Stimulated activated CD8-positive, alpha-beta memory T cell treated with anti-CD3 and anti-CD28 coated beads, Interleukin-4, amount 100 ng/mL, for 4 hours (primary cell): Measurements from ENCODE around the gene CARD8.
"Not testable (repeated sequence)": the region's sequence is repeated elsewhere in the genome, so short reads cannot be mapped to it uniquely, and the experiment has no call there.

Experiments used
- DNase-seq, 2 donors: peaks; one replicate each; pipeline ENCODE4 v3.0.0-alpha.2; 2020; ENCODE audit warnings: low read depth in 2 of 2, low spot score in 1 of 2

The CARD8 gene, protein sequence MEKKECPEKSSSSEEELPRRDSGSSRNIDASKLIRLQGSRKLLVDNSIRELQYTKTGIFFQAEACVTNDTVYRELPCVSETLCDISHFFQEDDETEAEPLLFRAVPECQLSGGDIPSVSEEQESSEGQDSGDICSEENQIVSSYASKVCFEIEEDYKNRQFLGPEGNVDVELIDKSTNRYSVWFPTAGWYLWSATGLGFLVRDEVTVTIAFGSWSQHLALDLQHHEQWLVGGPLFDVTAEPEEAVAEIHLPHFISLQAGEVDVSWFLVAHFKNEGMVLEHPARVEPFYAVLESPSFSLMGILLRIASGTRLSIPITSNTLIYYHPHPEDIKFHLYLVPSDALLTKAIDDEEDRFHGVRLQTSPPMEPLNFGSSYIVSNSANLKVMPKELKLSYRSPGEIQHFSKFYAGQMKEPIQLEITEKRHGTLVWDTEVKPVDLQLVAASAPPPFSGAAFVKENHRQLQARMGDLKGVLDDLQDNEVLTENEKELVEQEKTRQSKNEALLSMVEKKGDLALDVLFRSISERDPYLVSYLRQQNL

DNA sequence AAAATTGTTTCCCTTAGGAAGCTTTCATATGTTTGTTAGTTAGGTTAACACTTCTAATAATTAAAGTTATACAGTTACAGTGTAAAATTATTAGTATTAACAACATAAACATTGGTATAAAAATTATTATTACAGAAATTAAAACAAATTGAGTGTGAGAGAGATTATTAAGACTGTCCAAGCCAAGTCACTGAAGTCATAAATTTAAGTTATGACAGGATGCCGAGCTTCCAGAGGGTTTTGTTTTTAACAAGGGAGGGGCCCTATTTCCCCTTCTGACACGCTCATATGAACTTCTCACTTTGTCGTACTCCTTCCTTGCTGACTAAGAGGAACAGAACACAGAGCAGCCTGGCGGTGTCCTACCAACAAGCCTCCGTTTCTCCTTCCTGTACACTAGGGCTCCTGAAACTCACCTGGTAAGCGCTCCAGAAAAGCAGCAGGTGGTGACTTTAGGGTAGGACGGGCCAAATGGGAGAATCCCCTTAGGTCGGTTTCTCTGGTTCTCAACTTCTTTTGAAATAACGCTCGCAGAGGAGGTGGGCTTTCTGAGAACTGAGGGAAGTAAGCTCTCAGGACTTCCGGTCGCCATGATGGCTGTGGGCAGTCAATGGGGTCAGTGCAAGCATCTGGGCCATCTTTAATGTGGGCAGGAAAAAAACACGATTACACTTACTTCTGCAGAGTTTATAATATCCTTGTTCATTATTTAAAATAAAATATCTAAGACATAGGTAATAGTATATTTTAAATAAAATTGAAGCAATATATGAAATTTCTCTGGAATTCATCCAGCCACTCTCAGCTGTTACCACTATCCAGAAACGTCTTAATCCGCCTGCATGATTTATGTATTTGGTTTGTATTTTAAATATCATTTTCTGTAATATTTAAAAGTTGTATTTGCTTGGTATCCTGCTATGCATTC is at the start of gene CARD8:
TSS of gene CARD8 (minus strand) at position 537 of the 928 bp plus-strand sequence. CDS start 14,892 bp downstream, outside the sequence.
- peak; percentile 47 to 58 for DNase-seq

DNA sequence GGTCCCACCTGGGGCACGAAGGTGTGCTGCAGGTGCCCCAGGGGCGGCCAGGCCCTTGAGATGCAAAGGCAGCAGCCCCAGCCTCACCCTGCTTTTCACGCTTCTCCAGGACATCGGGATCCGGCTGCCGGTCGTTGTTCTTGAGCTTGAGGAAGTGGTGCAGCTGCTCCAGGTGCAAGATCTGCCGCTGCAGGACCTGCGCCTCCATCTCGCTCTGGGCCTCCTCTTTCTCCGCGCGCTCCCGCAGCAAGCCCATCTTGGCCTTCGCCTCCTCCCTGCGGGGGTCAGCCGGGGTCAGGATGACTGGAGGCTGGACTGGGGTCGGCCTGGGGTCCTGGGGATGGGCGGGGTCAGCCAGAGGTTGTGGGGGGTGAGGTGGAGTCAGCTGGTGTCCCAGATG is 48.2 kb upstream of the CARD8 start:
- DNase-seq = no peak

DNA sequence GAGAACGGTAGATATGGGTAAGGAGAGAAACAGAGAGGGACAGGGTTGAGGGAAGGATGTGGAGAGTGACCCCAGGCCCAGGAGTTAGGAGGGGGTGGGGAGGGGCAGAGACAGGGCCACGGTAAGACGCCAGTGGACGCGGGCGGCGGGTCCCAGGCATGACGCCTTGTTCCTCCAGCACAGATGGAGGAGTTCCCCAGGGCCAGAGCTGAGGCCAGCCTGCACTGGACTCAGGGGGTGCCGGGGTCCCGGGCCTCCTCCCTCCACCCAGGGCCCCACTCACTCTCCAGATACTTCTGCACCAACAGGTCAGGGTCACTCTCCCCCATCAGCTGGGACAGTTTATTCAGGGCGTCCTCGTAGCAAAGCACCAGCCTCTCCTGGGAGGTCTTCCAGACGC is 47.7 kb upstream of the CARD8 start:
- DNase-seq = no peak

DNA sequence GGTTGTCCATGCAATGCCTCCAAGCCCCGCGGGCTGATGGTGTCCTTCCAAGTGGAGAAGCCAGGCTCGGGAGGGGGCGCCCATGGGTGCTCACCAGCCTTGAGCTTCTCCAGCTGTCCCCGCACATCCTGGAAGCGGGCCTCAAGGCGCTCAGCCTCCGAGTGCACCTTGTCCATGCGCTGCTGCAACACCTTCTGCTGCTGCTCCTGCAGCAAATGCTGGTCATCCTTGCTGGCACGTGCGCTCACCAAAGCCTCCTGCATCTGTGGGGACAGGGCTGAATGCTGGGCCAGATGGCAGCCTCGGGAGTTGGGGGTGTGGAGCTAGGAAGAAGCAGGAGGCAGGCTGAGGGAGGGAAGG is 46.9 kb upstream of the CARD8 start:
- DNase-seq = no peak

DNA sequence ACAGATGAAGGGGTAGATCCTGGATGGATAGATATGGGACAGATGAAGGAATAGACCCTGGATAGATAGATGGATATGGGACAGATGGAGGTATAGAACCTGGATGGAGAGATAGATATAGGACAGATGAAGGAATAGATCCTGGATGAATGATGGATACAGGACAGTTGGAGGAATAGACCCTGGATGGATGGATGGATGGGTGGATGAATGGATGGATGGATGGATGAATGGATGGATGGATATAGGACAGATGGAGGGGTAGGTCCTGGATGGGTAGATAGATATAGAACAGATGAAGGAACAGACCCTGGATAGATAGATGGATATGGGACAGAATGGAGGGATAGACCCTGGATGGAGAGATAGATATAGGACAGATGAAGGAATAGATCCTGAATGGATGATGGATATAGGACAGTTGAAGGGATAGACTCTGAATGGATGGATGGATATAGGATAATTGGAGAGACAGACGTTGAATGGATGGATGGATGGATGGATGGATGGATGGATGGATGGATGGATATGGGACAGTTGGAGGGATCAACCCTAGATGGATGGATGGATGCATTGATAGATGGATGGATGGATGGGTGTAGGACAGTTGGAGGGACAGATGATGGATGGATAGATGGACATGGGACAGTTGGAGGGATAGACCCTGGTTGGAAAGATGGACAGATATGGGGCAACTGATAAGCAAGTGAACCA is 46.3 kb upstream of the CARD8 start:
- DNase-seq = no peak

DNA sequence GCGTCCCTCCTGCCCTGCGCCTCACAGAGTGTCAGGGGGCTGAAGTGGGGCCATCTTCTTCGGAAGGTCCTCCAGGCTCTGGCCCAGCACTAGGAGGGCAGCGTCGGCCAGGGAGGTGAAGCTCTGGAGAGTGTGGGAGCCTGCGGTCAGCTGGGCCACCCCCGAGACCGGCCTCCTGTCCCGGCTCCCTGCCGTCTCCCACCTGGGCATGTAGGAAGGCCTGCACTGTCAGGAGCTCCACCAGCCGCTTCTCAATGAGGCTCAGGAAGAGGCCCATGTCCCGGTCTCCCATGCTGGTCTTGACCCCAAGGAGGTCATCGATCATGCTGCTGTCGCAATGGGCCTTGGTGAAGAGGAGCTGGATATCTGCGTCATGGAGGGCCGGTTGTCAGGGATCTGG is 42.3 kb upstream of the CARD8 start:
- no peak for DNase-seq

DNA sequence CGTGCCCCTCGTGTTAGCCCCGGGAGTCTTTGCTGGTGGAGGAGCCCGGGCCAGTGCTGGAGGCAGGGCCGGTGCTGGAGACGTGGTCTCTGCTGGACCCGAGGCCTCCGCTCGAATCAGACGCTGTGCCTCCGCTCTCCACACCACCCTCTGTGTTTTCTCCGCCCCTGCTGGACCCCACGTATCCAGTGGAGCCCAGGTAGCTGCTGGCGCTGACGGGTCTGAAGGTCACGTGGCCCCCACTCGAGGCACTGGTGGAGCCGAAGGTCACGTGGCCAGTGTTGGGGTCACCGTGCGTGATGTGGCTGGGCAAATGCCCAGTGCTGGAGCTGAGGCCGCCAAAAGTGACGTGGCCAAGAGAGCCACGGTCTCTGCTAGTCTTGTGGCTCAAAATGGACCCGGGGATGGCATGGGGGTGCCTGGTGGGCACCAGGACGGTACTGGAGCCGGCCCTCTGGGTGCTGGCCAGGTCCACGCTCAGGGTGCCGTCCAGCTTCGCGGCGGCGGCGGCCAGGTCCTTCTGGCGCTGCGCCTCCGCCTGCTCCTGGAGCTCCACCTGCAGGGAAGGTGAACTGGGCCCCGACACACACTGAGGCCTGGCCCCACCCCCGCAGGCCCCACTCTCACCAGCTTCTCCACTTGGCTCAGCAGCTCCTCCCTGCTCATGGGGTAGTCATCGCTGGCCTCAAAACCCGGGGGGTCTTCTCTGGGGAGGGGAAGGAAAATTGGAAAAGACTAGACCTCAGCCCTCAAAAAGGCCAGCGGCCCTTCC is 41.4 kb upstream of the CARD8 start:
- DNase-seq = no peak

DNA sequence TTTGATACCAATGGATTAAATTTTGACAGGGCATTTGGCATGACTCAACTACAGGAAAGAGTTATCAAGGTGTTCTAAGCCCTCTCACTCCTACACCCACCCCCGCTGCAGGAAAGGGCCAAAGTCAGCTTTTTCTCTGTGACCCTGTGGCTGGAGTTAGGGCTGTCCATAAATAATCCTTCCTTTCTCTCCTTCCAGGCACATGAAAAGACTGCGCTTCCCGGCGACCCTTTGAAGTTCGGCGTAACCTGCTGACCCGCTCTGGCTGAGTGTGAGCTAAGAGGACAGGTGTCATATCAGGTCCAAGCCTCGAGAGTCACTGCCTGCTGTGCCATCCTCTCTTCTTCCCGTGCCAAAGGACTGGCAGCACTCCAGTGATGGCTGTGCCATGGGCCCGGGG is 39.7 kb upstream of the CARD8 start:
- no peak for DNase-seq

DNA sequence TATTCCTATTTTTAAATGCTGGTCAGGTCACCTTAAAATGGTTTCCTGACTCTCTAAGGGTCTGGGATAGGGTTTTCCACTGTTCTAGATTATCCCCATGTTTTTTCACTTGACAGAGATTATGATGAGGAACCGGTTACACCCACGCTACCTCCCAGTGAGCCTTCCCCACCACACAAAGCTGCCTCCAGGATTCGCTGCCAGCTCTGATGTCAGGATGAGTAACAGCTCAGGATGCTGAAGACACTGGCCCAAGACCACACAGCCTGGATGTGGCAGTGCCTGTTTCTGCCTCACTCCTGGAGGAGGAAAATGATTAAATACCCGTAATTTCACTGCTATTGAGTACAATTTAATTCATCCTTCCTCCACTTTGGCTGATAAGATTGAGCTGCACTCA is 37.1 kb upstream of the CARD8 start:
- no peak for DNase-seq

DNA sequence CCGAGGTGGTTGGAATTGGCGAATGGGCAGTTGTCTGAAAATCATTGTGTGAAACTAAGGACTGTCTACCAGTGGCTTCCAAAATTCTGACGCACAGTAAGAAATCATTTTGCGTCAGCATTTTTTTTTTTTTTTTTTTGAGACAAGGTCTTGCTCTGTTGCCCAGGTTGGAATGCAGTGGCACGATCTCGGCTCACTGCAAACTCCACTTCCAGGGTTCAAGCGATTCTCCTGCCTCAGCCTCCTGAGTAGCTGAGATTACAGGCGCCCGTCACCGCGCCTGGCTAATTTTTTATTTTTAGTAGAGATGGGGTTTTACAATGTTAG is 35.7 kb upstream of the CARD8 start:
- DNase-seq = not testable (repeated sequence)

DNA sequence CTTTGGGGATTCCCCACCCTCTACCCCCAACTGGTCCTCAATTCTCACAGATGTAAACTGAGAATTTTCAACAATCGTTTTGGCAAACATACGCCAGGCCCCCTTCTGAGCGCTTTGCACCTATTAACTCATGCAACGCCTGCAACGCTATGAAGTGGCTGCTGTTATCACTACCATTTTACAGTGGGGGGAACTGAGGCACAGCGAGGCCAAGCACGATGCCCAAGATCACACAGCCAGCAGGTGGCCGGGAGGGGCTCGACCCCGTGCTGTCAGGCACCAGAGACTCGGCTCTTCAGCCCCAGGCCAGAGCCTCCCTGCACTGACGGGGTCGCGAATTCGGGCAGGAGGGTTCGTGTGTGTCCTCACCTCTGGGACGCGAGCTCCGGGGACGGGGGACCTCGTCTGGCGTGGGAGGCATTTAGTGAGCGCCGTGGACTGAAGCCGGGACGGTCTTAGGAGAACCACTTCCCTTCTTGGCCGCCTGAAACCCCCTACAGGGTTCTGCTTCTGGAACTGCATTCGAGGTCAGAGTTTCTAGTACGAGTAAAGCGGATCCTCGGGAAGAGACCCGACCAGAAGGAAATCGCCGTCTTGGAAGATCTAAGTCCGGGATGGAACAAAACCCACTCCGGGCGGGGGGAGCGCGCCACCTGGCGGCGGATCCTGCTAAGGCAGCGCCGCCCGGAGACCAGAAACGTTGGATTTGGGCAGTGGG is 35.2 kb upstream of the CARD8 start:
- peak in 1 of 2 donors; percentile 42 for DNase-seq

DNA sequence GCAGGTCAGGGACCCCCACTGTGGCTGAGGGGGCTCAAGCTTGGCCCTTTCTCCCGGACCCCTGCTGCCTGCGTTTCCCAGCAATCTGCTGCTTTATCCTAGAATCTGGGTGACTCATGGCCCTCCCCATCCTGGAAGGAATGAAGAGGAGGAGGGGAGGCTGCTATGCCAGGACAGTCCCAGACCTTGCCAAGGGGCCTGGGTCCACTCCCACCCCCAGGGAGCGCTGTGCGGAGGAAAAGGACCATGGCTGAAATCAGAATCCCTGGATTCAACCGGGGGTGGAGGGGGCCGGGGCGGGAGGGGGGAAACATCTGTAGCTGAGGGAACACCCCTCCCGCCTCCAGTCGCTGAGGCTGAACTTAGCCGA is 34.7 kb upstream of the CARD8 start:
- DNase-seq = no peak

DNA sequence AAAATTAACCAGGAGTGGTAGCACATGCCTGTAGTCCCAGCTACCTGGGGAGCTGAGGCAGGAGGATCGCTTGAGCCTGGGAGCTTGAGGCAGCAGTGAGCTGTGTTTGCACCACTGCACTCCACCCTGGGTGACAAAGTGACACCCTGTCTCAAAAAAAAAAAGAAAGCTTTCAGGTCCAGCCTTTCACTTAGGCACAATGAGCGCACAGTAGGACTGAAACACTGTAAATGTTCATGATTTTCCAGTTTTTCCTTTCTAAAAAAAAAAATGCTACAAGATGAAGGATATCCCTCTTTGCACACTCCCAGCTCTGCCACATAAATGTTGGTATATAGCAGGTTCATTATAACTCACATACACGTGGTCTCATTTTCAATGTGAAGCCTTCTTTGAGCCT is 32.0 kb upstream of the CARD8 start:
- no peak for DNase-seq

DNA sequence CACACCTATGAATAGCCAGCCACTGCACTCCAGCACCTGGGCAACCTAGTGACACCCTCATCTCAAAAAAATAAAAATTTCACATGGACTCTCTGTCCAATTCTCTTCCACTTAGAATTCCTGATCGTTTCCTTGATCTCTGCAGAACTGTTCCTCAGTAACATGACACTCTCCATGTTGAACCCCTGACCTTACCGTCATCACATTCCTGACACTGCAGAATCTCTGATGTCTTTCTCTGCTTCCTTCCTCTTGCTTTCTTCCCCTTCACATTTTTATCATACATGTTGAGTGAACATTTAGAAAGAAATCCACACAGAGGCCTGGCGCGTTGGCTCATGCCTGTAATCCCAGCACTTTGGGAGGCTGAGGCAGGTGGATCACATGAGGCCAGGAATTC is 29.2 kb upstream of the CARD8 start:
- no peak for DNase-seq

DNA sequence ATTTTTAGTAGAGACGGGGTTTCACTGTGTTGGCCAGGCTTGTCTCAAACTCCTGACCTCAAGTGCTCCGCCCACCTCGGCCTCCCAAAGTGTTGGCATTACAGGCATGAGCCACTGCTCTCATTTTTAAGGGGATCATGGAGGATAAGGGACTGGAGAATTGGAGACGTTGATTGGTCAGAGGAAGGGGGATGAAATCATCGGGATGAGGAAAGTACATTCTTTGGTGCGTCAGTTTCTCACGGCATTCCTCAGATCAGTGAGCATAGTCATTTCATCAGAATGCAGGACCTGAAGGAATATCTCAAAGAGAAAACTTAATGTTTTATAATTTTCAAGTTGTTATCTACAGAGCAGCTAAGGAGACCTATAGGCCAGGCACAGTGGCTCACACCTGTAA is 28.2 kb upstream of the CARD8 start:
- no peak for DNase-seq

DNA sequence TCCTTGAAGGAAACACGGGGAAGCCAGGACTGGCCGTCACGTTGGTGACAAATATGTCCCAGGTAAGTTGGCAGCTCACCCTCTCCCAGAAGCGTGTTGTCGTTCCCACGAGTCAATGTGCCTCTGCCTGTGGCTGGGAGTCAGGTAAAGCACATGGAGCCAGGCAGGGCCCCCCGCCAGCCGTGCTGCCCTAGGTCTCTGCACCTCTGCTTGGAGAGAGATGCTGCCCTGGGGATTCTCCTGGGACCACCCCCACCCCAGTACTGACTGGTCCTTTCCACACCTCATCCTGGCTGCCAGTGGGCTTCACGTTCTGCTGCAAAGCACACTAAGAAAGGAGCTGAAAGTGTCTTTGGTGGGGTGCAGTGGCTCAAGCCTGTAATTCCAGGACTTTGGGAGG is 24.0 kb upstream of the CARD8 start:
- DNase-seq = no peak

DNA sequence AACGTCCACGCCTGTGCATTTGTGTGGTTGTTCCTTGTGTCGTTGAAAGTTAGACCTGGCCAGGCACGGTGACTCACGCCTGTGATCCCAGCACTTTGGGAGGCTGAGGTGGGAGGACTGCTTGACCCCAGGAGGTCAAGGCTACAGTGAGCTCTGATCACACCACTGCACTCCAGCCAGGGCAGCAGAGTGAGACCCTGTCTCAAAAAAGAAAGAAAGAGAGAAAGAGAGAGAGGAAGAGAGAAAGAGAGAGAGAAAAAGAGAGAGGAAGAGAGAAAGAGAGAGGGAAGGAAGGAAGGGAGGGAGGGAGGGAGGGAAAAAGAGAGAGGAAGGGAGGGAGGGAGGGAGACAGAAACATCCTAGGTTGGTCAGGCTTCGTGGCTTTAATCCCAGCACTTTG is 19.2 kb upstream of the CARD8 start:
- DNase-seq = no peak

DNA sequence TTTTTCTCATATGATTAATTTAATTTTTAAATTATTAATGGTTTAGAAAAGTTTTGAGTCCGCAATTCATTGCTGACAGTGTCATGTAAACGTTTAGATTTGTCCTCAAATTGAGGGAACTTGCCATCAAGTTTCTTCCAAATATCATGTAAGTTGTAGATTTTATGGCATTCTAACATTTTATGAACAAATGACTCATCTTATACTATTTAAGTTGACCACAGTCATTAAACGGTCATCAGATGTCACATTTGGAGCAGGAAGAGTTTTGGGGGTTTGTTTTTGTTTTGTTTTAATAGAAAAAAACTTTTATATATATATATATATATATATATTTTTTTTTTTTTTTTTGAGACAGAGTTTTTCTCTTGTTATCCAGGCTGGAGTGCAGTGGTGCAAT is 18.5 kb upstream of the CARD8 start:
- DNase-seq = no peak

DNA sequence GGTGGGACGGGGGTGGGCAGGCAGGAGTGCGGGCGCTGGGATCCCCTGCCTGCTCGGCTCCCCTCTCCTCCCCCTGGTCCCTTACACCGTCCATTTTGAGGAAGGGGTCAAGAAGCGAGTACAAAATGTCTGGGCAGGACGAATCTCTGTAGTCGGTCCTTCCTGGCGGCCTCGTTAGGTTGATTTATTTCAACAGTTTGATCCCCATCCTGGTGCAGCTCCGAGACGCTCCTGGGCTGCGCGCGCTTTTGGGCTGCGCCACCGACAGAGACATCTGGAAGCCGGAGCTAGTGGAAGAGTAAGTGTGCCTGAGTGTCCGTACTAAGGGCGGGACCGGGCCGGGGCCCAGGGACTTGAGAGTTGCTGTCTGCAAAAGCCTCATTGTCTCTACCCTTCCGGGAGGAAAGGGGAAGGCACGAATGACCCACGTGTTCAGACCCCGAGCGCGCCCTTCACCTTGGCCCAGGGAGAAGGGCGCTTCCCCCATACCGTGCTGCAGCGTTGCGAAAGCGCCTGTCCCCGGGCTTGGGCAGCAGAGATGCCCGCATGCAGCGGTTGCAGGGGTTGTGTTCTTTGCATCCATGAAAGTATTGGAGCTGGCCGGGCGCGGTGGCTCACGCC is 15.9 kb upstream of the CARD8 start:
- DNase-seq = no peak

DNA sequence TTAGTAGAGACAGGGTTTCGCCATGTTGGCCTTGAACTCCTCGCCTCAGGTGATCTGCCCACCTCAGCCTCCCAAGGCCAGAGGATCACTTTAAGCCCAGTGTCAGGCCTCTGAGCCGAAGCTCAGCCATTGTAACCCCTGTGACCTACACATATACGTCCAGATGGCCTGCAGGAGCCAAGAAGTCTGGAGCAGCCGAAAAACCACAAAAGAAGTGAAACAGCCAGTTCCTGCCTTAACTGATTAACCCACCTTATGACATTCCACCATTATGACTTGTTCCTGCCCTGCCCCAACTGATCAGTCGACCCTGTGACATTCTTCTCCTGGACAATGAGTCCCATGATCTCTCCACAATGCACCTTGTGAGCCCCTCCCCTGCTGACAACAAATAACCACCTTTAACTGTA is 13.9 kb upstream of the CARD8 start:
- not testable (repeated sequence) for DNase-seq
